GM12864 (cell line): ENCODE results near the gene STAT5B.

Experiments
- DNase-seq: peaks from one replicate; pipeline ENCODE4 v3.0.0-alpha.2; 2011; ENCODE audit warnings: low read depth
- H3K4me3 ChIP-seq: 2 replicates; pipeline ENCODE4 v1.5.1; 2011; ENCODE audit warnings: mild to moderate bottlenecking, low read depth, low read length, control low read depth
- CTCF ChIP-seq: IDR thresholded peaks from 2 replicates; pipeline ENCODE4 v1.5.1; 2011; ENCODE audit warnings: low read depth, mild to moderate bottlenecking, moderate library complexity, low read length, control low read depth, inconsistent platforms; ENCODE audit errors: missing control alignments

Gene STAT5B

GRCh38 chr17:42236760-42237159 is 39.4 kb downstream of the STAT5B start:
- no peak for TF ChIP-seq CTCF
- no peak overlapping the region for H3K4me3 ChIP-seq
- no peak for DNase-seq

GRCh38 chr17:42233994-42234393 is 42.2 kb downstream of the STAT5B start:
- no peak overlapping the region for H3K4me3 ChIP-seq
- no peak for TF ChIP-seq CTCF
- DNase-seq: no peak

- TF ChIP-seq CTCF: no peak
- H3K4me3 ChIP-seq: no peak overlapping the region
- DNase-seq: no peak
These were observed 43.0 kb downstream of the STAT5B start for GRCh38 chr17:42233156-42233555.

GRCh38 chr17:42230225-42230624 is 46.0 kb downstream of the STAT5B start:
- no peak for TF ChIP-seq CTCF
- H3K4me3 ChIP-seq: no peak overlapping the region
- no peak for DNase-seq

- DNase-seq: no peak
- H3K4me3 ChIP-seq: no peak overlapping the region
These were observed 48.1 kb downstream of the STAT5B start for GRCh38 chr17:42227849-42228700.

GRCh38 chr17:42225646-42226045 is 50.5 kb downstream of the STAT5B start:
- H3K4me3 ChIP-seq: no peak overlapping the region
- no peak for TF ChIP-seq CTCF
- DNase-seq: no peak

More at GRCh38 chr17:42227849-42228700, 48.1 kb downstream of the STAT5B start:
- TF ChIP-seq CTCF: no peak

- H3K4me3 ChIP-seq: no peak overlapping the region
- DNase-seq: no peak
- no peak for TF ChIP-seq CTCF
These were observed 51.5 kb downstream of the STAT5B start for GRCh38 chr17:42224651-42225050.
